HG03558 (cell line): ENCODE measurements around the gene RAB3GAP2.
"Not testable (repeated sequence)": the region's sequence is repeated elsewhere in the genome, so short reads cannot be mapped to it uniquely, and the experiment has no call there.

Experiments
- ATAC-seq: cut with Tn5 transposase; IDR thresholded peaks from one replicate; pipeline ENCODE4 v1.9.1; 2021; ENCODE audit warnings: moderate number of reproducible peaks; ENCODE audit not compliant: unreplicated experiment; ENCODE audit errors: extremely low read depth

The RAB3GAP2 gene

DNA sequence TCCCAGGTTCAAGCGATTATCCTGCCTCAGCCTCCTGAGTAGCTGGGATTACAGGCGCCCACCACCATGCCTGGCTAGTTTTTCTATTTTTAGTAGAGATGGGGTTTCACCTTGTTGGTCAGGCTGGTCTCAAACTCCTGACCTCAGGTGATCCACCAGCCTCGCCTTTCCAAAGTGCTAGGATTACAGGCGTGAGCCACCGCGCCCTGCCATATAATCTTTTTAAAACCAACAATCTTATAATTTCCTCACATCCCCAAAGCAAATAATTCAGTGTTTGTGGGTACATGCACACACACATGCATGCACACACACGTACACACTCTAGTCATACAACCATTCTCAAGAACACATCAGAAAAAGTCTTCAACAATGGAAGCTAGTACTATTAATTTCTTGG, 113.7 kb downstream of the RAB3GAP2 start:
- not testable (repeated sequence) for ATAC-seq

DNA sequence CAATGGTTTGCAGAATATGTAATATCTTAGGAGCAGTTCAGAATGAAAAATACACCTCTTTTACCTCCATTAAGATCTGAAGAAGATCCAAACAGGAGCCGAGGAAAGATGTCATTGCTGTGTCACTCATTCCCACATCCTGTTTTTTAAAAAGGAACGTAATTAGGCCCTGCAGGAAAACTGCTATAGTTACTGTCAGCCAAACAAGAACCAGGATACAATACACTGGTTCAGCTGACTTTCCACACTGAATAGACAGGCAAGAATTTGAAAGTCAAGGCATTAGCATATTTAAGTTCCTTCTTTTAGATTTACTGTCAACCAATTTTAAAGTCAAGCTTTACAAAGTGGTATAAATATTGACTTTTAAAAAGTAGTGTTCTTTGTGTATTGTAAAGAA, 114.5 kb downstream of the RAB3GAP2 start:
- no peak for ATAC-seq

DNA sequence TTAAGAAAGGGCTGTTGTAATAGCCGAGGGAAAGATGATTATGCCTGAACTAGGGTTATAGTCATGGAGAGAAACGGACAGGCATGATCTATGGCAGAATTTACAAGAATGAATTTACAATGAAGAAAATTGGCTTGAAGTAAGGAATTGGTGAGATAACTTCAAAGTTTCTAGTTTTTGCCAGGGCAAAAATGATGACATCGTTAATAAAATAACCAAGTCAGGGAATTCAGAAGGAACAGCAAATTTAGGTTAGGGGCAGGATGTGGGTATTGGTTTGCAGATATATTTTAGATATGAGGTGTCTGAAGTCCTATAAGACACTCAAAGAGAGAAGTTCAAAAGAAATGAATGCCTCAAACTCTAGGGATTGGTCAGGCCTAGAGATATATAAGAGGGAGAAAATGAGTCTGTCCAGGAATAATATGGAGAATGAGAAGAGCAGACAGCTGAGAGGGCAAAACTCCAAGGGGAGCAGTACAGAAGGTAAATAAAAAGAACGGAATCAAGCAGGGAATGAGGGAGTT, 115.6 kb downstream of the RAB3GAP2 start:
- no peak for ATAC-seq

DNA sequence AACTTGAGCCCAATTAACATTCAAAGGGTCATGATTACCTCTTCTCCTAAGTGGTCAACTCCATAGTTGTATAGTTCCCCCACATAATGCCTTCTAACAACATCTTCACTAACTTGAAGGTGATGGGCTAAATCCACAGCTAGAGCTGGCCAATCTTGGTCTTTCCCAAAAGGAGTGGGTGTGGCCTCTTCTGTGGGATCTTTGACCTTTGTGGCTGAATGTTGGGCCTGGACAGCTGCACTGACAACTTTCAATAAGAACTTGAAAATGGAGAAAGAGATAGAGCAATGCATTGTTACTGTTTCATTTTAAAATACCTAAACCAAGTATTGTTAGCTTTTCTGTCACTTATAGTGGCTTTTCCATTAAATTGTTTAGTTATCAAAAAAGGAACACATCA, 119.1 kb downstream of the RAB3GAP2 start:
- ATAC-seq: no peak

DNA sequence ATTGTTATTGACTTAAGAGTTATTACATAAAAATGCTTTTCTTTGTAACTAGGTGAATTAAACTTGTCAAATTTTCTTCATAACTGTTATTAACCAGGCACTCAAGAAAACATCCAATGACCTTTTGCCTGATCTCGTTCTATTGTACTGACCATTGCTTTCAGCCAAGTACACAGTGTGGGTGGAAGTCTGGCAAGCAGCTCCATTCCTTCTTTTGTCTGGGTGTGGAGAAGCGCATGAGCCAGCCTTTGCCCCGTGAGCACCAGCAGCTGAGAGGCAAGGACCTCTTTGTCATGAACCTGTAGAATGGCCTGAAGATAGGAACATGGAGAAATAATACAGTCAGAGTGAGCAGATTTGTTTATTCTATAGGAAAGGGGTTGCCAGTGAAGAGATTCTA, 120.8 kb downstream of the RAB3GAP2 start:
- no peak for ATAC-seq

DNA sequence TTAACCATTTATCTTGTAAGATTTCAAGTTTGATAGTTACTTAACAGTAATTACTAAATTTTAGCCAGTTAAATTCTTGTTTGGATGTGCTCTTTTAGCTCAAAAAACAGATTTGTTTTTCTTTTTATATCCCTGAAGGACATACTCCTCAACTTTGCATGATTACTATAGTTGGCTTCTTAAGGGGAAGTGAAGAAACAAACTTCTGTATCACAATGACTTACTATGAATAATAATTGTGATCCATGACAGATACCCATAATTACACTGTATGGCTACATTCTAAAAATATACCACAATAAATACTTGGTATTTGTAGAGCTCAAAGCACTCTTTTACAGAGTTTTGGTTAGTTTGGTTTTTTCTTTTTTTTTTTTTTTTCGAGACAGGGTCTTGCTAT, 122.5 kb downstream of the RAB3GAP2 start:
- no peak for ATAC-seq

DNA sequence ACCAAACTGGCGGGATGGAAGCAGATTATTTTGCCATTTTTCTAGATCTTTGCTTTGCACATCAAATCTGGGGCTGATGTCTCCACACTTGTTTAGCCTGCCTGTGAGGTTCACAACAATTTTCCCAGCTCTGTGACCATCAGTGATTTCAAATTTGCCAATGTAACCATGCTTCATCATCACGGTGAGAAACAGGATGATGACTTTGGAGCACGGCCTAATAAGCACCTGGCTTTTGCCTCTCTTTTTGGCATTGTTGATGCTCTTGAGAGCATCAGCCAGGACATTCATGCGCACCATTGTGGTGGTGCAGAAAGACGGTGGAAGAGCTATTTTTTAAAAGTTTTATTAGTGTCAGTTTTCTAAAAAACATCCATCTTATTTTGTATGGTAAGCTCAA, 128.2 kb downstream of the RAB3GAP2 start:
- no peak for ATAC-seq

DNA sequence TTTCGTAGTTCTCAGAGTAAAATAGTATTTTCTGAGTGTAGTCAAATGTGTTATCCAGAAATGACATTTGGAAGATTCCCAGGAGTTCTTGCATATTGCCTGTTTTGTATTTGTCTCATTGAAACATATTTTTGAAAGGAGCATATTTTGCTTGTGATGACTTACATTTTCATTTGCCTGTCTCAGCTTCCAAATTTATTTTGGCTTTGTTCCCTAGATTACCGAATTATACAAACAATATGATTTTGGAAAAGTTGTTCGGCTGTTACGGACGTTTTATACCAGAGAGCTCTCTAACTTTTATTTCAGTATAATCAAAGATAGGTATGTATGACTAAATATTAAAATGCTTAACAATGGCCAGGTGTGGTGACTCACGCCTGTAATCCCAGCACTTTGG, 132.3 kb downstream of the RAB3GAP2 start:
- no peak for ATAC-seq

DNA sequence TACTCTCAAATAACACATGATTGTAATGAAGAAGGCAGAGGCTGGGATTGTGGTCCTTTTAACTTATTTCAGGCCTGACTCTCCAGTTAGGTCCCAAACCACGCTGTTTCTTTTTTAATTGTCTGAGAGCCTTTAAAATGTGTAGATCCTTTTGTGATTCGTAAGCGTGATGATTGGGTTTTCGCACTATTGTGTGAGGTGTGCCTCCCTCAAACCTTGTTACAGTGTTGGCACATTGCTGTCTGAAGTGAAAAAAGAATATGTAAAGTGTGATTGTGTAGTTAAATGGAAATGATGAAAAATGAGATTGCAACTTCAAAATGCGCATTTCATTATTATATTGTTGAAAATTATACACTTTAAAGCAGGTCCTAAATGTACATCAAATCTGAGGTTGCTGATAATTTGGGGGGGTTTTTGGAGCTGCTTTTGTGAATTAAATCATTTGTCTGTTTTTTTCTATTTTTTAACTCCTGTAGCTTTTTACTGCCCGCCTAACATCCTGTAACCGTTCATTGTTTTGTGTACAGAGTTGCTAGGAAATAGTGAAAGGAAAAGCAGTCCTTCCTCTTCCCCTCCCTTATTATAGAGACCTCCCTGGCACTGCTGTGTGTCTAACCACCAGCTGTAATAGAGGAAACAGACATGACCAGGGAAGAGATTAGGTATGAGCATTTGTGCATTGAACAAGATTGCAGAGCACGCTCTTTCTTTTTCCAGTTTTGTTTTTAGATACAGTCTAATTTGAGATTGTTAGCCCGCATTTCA, 135.1 kb downstream of the RAB3GAP2 start:
- no peak for ATAC-seq

DNA sequence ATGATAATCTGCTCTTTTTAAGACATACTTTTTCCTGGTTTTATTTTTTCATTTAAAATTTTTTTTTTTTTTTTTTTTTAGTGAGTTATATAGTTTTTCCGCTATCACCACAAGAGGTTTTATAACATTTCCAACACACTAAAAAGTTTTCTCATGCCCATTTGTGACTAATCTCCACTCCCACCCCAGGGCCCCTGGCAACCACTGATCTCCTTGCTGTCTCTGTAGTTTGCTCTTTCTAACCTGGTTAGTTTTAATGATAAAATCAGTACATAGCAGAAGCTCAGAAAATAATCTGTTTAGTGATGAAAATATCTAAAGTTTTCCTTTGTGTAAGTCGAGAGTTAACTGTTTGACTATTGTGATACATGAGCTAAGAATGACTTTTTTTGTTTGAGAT, 136.5 kb downstream of the RAB3GAP2 start:
- no peak for ATAC-seq

DNA sequence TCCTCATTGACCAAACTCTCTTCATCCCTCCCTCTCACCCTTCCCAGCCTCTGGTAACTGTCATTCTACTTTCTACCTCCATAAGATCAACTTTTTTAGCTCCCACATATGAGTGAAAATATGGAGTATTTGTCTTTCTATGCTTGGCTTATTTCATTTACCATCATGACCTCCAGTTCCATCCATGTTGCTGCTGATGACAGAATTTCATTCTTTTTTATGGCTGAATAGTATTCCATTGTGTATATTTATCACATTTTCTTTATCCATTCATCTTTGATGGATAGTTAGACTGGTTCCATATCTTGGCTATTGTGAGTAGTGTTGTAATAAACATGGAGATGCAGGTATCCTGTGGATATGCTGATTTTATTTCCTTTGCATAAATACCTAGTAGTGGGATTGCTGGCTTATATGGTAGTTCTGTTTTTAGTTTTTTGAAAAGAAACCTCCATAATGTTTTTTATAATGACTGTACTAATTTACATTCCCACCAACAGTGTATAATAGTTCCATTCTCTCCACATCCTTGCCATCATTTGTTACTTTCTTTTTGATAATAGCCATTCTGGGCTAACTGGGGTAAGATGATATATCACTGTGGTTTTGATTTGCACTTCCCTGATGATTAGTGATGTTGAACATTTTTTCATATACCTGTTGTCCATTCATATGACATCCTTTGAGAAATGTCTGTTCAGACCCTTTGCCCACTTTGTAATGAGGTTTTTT, 142.6 kb downstream of the RAB3GAP2 start:
- no peak for ATAC-seq

DNA sequence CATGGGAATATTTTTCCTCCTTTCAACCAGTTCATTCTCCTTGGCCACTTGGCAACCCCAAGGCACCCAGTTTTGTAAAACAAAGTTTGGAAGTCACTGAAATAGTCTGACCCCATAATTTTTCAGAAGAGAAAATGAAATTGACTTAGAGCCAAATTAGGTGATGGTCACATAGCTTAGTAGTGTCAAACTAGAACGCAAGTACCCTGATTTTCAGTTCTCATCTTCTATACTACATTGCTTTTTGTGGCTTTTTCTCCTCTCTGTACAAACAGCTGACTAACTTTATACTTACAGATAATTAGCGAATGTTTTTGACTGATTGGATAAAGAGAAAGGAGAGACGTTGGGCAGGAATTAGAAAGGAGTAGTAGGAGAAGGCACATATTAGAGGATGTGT, 145.2 kb downstream of the RAB3GAP2 start:
- no peak for ATAC-seq

DNA sequence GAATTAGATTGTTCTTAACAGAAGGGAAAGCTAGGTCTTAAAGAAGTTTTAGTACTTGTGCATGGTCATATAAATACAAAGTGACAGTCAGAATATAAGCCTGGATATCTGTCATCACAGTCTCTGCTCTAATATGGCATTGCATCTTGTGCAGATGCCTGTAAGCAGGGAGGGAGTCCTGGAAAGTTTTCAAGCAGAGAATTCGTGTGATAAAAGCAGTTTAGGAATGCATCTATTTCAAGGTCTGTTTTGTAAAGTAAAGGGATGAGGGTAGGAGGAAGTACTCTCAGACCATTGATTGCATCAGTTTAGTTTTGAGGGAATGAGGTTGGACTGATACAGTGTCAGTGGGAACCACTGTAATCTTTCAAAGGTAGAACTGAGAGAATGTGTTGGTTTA, 147.7 kb downstream of the RAB3GAP2 start:
- no peak for ATAC-seq

DNA sequence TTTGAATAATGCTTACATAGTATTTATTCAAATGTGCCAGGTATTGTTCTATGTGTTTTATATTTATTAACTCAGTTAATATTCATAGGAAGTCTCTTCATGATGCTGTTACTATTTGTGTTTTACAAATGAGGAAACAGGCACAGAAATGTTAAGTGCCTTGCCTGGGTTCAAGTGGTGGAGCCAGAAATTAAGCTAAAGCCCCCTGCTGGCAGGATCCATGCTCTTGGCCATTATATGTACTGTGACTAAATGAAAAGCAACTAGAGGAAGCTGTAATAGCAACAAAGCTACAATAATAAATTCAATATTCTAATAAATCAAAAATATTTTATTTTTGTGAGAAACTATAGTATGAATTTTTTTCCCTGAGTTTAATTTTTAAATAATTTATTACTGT, 148.4 kb downstream of the RAB3GAP2 start:
- ATAC-seq: no peak

DNA sequence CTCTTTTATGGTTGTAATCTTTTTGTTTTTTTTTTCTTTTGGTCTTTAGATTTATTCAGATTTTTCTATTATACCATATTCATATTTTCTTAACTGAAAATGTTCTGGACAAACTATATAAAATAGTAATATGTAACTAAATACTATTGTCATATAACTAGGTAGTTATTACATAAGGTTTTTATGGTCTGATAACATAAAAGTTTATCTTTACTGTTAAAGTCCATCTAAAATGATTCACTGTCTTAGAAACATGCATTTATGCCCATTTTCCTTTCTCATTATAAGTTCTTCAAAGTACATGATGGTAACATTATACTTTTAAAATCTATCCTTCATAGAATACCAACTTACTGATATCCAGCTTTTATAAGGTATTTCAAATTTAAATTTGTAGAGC, 149.2 kb downstream of the RAB3GAP2 start:
- no peak for ATAC-seq

DNA sequence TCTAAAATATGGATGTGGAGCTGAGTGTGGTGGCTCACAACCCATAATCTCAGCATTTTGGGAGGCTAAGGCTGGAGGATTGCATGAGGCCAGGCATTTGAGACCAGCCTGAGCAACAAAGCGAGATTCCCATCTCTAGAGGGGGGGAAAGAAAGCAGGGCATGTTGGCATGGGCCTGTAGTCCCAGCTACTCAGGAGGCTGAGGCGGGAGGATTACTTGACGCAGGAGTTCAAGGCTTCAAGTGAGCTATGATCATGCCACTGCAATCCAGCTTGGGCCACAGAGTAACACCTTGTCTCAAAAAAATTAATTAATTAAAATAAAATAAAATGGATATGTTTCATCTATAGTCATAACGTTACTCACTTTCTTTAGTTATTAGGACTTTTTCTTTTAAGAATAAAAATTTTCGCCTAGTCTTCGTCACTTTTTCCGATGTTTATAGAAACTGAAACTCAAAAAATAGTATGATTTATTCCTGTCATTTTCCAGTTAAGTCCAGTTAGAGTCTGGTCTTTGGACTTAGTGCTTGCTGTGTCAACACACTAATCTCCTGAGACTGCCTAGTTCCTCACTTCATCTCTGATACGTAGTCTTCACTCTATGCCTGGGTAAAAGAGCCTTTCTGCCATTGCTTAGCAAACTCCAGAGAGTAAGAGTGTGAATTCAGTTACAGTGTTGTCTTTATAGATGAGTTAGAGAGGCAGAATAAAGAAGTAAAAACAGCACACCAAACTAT, 150.3 kb downstream of the RAB3GAP2 start:
- ATAC-seq: no peak

DNA sequence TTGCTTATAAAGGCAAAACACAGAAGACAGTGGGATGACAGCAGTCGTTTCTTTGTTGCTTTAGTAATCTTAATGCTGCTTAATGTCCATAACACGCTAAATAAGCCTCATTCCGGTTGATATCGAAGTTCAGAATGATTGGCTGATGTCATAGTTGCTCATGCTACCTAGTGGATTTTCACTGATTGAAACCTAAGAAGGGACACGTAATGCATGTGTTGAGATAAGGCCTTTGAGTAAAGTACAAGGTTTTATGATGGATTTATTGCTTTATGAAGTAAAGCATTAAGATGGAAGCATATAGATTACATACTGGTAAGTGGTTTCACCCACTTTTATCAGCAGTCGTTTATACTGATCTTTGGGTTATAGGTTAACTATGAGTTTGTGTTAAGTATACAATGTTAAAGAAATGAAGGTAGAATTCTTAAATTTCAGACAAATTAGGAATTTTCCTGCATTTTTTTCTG, 153.2 kb downstream of the RAB3GAP2 start:
- ATAC-seq: no peak

DNA sequence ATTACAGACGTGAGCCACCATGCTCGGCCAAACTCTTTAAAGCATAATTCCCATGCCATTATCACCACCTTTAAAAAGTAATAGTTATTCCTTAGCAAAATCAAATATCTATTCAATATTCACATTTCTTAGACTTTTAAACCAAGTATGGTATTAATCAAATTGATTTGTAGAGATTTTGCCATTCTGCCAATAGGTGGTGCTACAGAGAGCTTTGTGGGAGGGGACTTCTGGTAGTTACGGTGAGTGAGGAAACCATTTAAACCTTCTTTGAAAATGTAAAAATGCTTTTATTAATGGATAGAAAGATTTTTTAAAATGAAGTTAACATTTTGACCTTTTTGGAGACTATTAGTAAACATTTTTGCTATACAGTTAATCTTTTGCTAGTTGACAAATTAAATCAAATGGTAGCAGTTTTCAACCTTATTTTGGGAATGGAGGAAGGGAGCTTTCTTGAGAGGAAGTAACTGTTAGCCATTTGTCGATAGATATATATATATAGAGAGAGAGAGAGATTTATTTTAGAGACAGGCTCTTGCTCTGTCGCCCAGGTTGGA, 159.0 kb downstream of the RAB3GAP2 start:
- no peak for ATAC-seq

DNA sequence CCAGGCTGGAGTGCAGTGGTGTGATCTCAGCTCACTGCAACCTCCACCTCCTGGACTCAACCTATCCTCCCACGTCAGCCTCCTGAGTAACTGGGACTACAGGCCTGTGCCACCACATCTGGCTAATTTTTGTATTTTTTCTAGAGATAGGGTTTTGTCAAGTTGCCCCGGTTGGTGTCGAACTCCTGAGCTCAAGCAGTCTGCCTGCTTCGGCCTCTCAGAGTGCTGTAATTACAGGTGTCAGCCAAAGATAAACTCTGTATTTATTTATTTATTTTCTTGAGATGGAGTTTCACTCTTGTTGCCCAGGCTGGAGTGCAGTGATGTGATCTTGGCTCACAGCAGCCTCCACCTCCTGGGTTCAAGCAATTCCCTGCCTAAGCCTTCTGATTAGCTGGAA, 159.7 kb downstream of the RAB3GAP2 start:
- ATAC-seq: not testable (repeated sequence)

DNA sequence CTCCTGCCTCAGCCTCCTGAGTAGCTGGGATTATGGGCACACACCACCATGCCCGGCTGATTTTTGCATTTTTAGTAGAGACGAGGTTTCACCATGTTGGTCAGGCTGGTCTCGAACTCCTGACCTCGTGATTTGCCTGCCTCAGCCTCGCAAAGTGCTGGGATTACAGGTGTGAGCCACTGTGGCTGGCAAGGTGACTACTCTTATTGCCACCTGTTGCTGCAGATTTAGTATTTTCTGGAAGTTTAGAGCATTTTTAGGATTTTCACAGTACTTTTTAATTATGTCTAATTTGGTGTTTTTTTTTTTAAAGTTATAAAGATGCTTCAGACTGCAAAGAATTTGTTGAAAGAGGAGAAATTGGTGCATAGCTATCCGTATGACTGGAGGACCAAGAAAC, 161.8 kb downstream of the RAB3GAP2 start:
- not testable (repeated sequence) for ATAC-seq

DNA sequence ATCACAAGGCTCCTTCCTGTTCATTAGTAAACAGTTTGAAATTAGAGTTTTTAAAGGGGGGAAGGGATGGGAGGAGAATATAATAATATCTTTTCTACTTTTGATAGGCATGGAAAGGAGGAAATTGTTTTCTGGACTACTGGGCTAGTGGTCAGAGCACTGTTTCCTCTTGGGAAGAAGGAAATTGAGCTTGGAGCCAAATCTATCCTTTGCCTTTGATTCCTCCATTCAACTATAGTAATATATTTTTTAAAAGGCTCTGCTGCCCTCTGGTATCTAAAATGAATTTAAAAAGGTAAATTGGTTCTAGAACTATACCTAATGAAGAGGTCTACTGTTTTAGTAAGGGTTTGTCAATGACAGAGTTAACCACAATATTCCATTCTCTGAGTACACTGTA, 172.4 kb downstream of the RAB3GAP2 start:
- no peak for ATAC-seq
